NB4 (cell line): ENCODE data around the gene VGLL4.

Experiments used
- DNase-seq: peaks from one replicate; pipeline ENCODE4 v3.0.0; 2010; ENCODE audit warnings: low read depth
- H3K4me3 ChIP-seq: one replicate; pipeline ENCODE4 v1.5.1; 2011; ENCODE audit warnings: mild to moderate bottlenecking, low read depth, low read length, moderate library complexity
- MYC ChIP-seq: IDR thresholded peaks from 2 replicates; pipeline ENCODE4 v1.6.1; 2011; ENCODE audit warnings: low read depth, low read length
- POLR2A ChIP-seq: IDR thresholded peaks from 2 replicates; pipeline ENCODE4 v1.6.1; 2011; ENCODE audit warnings: mild to moderate bottlenecking; ENCODE audit not compliant: insufficient read length; ENCODE audit errors: extremely low read depth
- TF ChIP-seq, protein P1 (sequence below): IDR thresholded peaks from one replicate; pipeline ENCODE4 v1.5.1; 2012; ENCODE audit warnings: low read depth, low read length
- TF ChIP-seq, protein P2 (sequence below): IDR thresholded peaks from 2 replicates; pipeline ENCODE4 v1.6.1; 2011; ENCODE audit warnings: low read depth, low read length

VGLL4 gene

DNA sequence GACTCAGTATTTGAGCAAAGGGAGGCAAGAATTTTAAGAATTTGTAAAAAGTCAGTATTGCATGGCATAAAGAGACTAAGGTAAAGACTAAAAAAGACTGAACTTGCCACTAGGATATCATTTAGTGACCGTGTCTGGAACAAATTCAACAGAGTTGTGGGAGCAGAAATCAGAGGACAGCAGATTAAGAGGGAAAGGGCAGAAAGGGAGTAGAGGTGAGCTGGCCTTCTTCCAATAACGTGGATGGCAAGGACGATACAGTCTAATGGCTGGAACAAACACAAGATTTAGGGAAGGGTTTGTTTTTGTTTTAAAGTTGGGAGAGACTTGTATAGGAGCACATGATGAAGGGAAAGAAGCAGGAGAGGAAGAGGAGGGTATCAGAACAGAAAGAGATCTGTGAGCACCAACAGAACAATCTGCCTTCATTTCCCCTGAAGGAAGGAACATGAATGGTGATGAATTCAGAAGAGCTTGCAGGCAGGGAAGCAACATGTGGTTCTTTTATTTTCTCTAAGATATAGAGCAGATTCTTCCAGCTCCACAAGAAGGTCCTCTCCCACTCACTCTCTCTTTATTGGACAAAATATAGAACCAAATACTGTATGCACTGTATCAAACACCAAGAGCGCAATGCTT is 8.6 kb downstream of the VGLL4 start:
- no peak overlapping the region for H3K4me3 ChIP-seq
- TF ChIP-seq POLR2A (no peak), MYC (no peak)
- TF ChIP-seq, protein P1, sequence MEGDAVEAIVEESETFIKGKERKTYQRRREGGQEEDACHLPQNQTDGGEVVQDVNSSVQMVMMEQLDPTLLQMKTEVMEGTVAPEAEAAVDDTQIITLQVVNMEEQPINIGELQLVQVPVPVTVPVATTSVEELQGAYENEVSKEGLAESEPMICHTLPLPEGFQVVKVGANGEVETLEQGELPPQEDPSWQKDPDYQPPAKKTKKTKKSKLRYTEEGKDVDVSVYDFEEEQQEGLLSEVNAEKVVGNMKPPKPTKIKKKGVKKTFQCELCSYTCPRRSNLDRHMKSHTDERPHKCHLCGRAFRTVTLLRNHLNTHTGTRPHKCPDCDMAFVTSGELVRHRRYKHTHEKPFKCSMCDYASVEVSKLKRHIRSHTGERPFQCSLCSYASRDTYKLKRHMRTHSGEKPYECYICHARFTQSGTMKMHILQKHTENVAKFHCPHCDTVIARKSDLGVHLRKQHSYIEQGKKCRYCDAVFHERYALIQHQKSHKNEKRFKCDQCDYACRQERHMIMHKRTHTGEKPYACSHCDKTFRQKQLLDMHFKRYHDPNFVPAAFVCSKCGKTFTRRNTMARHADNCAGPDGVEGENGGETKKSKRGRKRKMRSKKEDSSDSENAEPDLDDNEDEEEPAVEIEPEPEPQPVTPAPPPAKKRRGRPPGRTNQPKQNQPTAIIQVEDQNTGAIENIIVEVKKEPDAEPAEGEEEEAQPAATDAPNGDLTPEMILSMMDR: no peak
- TF ChIP-seq, protein P2, sequence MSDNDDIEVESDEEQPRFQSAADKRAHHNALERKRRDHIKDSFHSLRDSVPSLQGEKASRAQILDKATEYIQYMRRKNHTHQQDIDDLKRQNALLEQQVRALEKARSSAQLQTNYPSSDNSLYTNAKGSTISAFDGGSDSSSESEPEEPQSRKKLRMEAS: no peak
- DNase-seq: no peak

DNA sequence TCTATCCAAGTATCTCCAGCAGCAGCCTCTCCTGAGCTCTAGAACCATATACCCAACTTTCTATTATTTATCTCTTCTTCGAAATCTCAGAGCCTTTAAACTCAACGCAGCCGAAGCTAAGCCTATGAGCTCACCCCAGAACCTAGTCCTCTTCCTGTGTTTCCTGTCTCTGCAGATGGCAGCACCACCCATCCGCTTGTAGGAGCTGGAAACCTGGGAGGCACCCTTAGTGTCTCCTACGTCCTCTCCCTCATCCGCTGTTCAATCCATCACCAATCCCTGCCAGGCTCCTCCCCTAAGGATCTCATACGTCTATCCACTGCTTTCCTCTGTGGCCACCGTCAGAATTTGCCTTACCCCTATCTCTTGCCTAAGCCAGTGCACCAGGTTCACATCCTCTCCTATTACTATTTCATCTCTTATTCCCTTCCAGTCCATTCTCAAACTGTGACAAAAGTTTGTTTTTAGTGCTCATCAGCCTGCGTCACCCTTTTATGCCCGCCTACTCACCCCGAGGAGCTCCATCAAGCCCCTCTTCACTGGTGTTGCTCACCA is 9.6 kb downstream of the VGLL4 start:
- H3K4me3 ChIP-seq: no peak overlapping the region
- TF ChIP-seq, protein P2: no peak
- DNase-seq: no peak

DNA sequence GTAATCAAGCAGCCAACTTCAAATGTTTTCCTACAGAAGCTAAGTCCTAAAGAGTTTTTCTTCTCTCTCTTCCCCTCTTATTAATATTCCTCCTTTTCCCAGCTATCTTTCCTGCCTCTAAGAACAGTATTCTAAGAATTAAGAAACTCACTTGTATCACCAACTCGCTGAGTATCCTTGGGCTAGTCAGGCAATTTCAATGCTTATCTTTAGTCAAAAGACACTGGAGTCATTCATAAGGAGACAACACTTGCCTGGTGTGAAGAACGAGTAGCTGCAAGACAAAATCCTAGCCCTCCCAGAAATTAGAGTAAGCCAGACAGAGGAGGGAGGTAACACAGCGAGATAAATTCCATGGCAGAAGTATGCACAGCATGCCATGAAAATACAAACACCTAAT is 10.7 kb downstream of the VGLL4 start:
- no peak for DNase-seq
- no peak overlapping the region for H3K4me3 ChIP-seq
- TF ChIP-seq MYC (no peak), POLR2A (no peak)
- TF ChIP-seq, protein P2: no peak
- TF ChIP-seq, protein P1: no peak

DNA sequence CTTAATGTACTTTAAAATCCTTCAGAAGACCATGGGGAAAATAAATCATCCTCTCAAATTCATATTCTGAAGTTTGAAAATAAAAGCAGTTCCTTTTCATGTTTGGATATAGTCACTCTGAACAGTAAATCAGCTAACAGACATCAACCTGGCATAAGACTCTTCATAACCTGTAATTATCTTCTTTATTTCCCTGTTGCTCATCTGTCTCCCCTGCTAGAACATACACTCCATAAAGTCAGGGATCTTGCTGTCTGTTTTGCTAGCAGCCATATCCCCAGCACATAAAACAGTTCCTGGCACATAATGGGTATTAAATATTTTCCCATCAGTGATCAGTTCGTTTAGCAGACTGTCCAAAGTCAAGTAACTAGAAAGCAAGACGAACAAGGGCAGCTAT is 11.2 kb downstream of the VGLL4 start:
- DNase-seq: no peak
- H3K4me3 ChIP-seq: no peak overlapping the region
- TF ChIP-seq, protein P1: no peak
- TF ChIP-seq POLR2A: no peak
- TF ChIP-seq, protein P2: no peak
- no peak for TF ChIP-seq MYC

DNA sequence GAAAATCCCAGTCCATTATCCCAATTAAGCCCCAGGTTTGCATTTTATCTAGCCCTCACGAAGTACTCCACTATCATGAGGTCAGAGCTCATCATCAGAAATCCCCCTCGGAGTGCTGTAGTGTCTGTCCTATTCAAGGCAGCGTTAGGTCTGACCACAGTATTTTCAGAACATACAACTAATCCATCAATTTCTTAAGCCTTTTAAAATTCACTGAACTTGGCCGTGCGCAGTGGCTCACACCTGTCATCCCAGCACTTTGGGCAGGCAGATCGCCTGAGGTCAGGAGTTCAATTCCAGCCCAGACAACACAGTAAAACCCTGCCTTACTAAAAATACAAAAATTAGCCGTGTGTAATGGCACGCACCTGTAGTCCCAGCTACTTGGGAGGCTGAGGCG is 11.9 kb downstream of the VGLL4 start:
- no peak for DNase-seq
- no peak overlapping the region for H3K4me3 ChIP-seq
- TF ChIP-seq POLR2A (no peak), MYC (no peak)
- TF ChIP-seq, protein P1: no peak
- TF ChIP-seq, protein P2: no peak

DNA sequence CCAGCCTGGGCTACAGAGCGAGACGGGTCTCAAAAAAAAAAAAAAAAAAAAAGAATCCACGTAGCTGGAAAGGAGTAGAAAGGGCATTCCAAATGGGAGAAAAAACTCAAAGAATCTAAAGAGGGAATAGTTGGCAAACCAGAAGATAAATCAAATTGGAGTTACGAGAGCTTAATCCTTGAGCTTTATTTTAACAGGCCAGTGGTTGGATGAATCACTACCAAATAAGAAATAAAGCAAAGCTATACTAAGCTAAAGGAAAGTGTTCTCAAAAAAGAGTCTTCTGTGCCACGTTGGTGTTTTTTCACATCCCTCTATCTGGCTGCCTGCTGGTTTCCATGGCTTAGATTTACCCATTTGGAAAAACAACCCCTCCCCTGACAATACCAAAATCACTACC is 14.0 kb downstream of the VGLL4 start:
- H3K4me3 ChIP-seq: no peak overlapping the region
- no peak for DNase-seq
- TF ChIP-seq, protein P2: no peak
- TF ChIP-seq, protein P1: no peak
- TF ChIP-seq POLR2A (no peak), MYC (no peak)
